GM18507 (cell line): Measurements from ENCODE around the gene STARD10.

Source experiments
- DNase-seq: peaks from one replicate; pipeline ENCODE4 v3.0.0; 2011; ENCODE audit warnings: low read depth; ENCODE audit not compliant: insufficient read length; ENCODE audit errors: extremely low spot score
- FAIRE-seq: peaks from 2 replicates; lab custom pipeline; 2011; peaks lifted over from hg19 to GRCh38; lab: Jason Lieb, UNC

STARD10 gene

DNA sequence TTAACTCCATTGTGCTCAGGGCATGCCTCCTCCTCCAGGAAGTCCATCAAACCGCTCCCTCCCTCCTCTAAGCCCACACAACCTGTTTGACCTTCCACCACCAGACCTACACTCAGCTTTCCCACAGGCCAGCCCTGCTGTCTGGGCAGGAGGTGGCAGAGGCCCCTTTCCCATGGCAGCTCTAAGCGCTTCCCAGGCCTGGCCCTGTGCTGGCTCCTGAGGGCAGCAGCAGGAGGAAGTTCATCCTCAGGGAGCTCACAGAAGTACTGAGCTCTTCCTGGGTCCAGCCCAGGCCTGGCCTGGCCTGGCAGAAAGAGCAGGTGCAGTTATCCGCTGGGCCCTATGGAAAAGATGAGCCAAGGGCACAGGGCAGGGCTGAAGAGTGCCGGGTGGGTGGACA, 73.1 kb downstream of the STARD10 start:
- DNase-seq (no peak), FAIRE-seq (no peak)

DNA sequence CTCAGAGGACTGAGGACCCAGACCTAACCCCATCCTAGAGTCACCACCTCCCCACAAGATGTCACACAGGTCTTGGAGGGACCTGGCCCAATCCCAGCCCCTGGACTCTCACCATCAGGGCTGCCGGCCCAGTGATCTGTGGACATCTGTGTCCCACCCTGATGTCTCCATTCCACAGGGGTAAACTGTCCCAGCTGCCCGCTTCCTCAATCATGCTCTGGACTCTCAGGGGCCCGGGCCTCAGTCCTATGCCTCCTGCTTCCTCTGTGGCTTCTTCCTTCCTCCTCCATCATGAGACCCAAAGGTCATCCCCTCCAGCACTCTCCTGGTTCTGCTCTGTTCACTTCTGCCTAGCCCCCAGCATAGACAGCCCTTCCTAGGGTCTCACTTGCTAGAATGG, 73.8 kb downstream of the STARD10 start:
- DNase-seq = no peak
- no peak for FAIRE-seq

DNA sequence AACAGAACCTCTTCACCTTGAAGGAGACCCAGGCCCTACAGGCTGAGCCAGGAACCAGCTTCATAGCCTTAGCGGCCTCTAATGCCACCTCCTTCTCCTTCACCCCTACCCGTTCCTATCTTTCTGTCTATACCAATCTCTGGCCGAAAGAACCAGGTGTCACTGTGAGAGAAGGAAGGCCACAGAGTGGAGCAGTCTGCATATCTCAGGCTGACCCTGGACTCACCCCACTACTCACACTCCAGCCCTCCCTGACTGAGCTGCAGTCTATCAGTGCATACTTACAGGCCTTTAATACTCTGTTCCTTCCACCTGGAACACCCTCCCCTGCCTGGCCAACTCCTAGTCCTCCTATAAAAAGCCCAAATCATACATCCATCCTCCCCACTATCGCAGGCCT, 74.3 kb downstream of the STARD10 start:
- FAIRE-seq = no peak
- DNase-seq = no peak

DNA sequence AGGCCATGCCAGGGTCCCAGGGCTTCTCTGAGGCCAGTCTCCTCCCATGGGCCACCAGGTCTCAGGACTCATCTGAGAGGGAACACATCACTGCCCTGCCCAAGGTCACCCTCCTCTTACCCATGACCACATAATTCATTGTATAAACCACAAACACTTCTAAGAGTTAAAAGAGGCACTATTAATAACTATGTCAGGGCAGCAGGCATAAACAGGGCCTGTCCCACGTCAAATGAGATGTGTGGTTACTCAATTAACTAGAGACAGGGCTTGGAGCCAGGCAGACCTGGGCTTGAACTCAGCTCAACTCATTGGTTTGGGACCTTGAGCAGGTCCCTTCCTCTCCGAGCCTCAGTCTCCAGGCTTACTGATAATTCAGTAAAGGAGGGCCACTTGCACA, 74.7 kb downstream of the STARD10 start:
- FAIRE-seq (no peak), DNase-seq (no peak)

DNA sequence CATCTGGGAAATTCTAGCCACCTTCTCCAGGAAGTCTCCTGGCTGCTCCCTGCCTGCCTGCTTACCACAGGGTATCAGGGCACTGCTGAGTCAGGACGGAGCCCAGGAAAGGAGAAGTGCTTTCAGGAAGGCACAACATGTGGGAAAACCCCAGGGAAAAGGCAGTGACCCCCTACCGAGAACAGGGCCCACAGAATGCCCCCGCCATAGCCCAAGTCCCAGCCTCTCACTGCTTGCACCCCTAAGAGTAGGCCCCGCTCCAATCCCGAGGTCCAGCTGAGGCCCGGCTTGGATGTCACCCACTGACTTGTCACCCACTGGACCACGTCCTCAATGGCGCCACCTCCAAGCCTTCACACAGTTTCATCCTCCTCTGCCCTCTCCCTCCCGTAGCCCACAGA, 75.7 kb downstream of the STARD10 start:
- FAIRE-seq (no peak), DNase-seq (no peak)

DNA sequence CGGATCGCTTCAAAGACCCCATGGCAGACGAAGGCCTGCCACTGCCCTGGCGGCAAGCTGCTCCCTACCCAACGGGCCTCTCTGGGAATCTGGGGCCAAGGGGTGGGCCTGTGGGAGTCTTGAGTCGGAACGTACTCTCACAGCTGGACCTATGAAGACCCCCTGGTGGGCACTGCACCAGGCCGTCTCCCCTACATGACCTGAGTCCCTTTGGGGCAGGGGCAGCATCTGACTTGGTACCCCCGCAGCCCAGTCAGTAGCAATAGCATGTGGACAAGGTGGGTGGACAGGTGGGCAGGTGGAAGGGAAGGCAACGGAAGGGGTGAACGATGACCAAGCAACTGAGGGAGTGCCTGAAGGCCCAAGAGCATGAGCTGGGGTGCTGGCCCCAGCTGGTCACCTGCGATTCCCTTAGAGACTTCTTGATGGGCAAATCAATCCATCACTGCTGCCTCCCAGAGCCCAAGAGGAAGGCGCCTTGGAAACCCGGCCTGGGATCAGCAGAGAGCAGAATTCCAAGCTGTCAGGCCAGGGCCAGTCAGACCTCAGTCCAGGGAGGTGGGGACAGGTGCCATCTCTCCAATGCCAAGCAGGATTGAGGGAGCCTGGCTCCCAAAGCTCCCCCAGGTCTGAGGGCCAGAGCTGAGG, 76.9 kb downstream of the STARD10 start:
- DNase-seq (no peak), FAIRE-seq (no peak)

DNA sequence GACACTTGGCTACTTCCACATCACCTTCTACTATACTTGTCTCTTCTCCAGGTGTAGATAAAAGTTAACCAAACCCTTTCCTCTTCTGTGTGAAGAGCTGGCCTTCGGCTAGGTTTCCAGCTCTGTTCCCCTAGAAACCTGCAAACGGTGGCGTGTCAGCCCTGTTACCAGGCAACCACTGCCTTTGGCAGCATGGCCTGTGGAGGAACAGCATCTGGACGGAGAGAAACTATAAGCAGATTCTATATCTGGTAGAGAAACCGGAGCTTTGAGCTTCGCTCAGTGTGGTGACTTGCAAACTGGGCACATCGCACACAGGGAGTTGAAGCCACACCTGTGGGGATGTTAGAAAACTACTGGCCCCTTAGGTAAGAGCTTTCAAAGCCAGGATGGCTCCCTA, 77.6 kb downstream of the STARD10 start:
- DNase-seq (no peak), FAIRE-seq (no peak)

DNA sequence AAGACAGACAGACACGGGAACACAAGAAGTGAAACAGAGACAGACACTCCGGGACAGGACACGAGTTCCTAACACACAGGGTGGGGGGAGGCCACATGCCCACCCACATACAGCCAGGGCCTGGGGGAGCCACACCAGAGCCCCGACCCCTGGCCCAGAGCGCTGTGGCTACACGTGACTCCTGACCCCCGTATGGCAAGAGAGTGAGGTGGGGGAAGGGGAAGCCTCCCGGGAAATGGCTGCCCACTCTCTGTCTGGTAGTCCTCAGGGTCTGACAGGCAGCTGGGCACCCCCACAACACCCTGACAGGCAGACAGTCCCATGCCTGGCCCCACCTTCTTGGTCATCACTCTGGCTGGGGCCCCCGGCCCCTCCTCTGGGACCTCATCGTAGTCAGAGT, 81.0 kb downstream of the STARD10 start:
- DNase-seq = no peak
- no peak for FAIRE-seq

DNA sequence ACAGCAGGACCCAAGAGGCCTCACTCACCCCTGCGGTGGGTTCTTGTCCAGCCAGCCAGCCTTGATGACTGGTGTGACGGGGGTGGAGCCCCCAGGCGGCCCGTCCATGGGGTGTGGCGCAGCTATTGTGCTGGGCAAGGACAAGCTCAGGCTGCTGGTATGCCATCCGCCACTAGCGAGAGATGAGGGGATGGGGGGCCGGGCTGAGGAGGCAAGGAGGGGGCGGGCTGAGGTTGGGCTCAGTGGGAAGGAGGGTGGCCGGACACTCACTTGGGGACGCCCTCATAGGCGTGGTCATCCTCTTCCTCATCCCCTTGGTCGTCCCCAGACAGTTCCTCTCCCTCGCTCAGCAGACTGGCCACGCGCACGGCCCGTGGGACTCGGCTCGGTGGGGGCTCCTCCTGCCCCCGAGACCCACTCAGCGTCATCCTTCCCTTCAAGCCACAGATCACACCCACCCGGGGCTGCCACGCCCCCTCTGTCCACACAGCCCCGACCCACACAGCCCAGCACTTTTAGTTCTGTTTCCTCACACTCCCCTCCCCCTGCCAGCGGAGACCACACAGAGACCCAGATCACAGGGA, 81.6 kb downstream of the STARD10 start:
- DNase-seq = no peak
- FAIRE-seq = no peak

DNA sequence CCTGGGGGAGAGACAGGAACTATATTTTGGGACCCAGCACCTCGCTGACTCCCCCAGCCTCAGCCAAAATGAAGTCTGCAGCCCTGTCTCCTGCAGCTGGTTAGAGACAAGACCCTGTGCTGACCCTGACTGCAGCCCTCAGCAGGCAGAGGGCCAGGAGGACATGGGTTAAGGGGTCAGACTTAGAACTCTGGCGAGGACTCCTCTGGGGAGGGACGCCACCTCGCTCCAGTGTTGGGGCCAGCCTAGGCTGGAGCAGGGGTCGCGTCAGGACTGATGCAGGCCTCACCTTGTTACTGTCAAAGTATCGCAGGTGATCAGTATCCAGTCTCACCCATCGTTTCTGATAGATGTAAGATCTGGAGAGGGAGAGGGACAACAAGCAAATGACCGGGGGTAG, 82.7 kb downstream of the STARD10 start:
- FAIRE-seq (no peak), DNase-seq (no peak)

DNA sequence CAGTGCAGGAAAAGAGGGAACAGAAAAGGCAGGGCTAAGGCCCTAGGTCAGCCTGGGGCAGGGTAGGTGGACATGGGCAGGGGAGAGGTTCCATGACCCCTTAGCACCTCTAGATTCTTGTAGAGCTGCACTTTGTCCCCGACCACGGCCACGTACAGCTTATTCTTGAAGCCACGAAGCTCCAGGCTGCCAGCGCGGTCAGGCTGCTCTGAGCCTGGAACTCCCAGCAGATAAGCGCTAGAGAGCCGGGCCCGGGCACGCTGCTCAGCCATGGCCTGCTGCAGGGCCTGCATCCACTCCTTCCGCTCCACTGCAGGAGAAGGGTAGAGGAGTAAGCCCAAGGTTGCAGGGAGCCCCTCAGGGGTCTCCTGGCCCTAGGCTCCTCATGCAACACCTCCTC, 83.6 kb downstream of the STARD10 start:
- DNase-seq (no peak), FAIRE-seq (no peak)

DNA sequence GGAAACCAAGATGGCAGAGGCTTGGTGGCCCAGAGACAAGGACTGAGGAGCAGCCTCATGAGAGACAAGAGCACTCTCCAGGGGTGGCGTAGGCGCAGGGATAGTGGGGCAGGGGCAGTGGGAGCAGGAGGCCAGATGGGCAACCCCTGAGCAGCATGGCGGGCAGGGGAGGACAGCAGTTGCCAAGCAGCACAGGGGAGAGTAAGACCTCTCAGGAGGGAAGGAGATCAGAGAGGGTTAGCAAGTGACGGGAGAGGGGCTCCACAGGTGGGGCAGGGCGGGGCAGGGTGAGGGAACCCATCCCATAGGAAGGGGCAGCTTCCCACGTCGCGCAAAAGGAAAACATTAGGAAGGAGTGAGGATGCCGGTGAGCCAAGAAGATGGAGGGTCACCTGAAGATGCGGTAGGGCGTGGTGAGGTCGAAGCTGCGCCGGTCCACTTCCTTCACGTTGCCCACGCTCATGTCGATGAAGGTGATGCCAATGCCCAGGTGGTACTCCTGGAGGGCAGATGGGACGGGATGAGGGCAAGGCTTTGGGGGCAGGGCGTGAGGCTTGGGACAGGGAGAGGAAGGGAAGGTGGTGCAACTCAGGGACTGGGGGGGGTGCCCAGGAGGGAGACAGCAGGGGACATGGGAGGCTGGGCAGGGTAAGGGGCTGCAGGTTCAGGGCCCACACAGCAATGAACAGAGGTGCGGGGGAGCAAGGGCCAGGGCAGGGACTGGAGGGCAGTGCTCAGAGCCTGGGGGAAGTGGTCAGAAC, 84.2 kb downstream of the STARD10 start:
- DNase-seq (no peak), FAIRE-seq (no peak)

DNA sequence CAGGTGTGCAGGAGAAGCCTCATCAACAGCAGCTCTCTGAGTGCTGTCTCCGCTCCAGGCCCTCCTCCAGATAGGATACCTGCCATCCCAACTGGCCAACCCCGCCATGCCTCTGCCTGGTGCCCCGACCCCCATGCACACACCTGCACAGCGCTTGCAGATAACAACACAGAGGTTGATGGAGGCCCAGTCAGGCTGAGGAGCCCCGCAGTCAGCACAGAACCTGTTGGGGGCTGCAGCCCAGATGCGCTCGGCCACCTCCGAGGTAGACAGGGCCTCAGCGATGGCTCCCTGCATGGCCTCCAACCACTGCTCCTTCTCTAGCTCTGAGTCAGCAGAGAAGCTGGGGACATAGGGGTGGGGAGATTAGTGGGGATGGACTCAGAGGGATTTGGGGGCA, 86.8 kb downstream of the STARD10 start:
- FAIRE-seq (no peak), DNase-seq (no peak)

DNA sequence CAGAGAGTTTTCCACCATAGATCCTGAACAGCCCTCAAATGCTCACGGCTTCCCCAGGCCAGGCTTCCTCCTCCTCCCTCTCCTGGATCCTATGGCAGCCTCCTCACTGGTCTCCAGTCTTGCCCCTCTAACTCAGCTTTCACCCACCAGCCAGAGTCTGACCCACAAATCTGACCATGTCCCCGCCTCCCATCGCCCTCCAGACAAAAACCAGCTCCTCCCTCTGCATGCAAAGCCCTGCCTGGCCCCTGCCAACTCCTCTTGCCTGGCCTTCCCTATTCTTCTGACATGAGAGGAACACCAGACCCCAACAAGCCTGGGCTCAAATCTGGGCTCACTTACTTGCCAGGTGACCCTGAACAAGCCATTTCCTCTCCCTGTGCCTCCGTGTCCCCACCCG, 87.3 kb downstream of the STARD10 start:
- no peak for DNase-seq
- FAIRE-seq = no peak

DNA sequence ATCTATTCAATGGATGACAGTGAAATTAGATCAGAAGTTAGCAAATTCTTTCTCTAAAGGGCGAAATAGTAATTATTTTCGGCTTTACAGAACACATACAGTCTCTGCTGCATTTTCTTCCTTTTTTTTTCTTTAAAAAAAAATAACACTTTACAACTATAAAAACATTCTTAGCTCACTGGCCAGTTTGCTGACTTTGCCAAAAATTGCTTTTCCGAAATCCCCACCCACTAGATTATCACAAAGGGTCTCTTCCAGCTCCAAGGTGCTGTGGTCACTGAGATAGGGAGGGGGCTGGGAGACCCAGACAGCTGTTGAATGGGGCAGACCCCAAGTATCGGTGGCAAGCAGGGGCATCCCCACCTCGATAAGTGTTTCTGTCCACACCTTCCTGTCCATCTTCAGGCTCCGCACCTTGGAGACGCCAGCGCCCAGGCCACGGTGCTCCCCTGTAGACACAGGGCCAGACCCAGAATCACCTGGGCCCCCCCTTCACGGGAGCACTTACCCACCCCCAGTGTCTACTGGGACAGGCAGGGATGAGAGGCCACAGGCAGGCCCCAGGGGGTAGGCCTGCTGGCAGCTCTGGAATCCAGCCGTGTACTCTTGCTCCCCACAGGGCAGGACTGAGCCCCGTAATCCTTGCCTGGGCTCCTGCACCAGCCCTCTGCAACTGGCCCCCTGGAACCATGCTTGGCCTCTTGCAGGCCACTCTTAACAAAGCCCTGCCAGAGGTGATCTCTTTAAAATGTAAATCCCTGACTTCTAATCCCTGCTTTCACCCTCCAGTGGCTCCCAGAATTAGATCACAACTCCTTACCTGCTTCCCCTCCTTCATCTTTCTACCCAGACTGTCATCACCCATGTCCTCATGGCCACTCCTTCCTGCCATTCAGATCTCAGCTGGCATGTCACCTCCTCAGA, 88.1 kb downstream of the STARD10 start:
- FAIRE-seq (no peak), DNase-seq (no peak)

DNA sequence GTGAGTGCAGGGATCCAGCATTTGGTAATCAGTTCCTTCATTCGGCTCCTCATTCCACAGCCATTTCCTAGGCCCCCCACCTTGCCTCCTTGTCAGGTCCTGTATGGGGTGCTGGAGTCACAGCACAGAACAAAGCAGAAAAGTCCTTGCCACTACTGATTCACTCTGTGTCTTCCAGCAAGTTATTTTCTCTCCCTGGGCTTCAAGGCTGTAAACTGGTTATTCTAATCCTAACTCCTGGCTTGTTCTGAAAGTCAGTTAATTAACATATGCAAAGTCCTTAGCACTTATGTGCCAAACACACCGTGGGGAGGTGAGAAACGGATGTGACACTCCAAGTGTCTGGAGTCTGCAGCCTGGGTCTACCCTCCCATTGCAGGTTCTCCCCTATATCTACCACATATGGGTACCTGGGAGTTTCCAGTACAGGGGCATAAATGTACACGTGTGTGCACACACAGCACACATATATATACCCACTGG, 89.0 kb downstream of the STARD10 start:
- DNase-seq (no peak), FAIRE-seq (peak; percentile 24)
